Suprapubic skin (tissue), 3 donors: ENCODE measurements around the gene ERMN.

Source experiments
- EP300 ChIP-seq: sonication (generic); formaldehyde crosslinking; IDR thresholded peaks from one replicate; pipeline ENCODE4 v1.6.1; 2017; ENCODE audit warnings: antibody characterized with exemption
- POLR2A ChIP-seq, 2 donors: fragments of 450-650 bp; IDR thresholded peaks; one replicate each; pipeline ENCODE4 v1.6.1; 2017; ENCODE audit warnings: antibody characterized with exemption in 2 of 2, mild to moderate bottlenecking in 2 of 2, moderate library complexity in 2 of 2
- TF ChIP-seq, protein P1 (sequence below), 2 donors: fragments of 200-600 bp in 1 of 2; fragments of 450-650 bp in 1 of 2; sonication (generic) in 1 of 2; IDR thresholded peaks; one replicate each; pipeline ENCODE4 v1.5.1; 2016 to 2019; ENCODE audit warnings: antibody characterized with exemption in 2 of 2, mild to moderate bottlenecking in 1 of 2, moderate library complexity in 1 of 2

GRCh38 chr2:157315901-157316300 lies 9.7 kb downstream of the ERMN start:
- TF ChIP-seq, protein P1, sequence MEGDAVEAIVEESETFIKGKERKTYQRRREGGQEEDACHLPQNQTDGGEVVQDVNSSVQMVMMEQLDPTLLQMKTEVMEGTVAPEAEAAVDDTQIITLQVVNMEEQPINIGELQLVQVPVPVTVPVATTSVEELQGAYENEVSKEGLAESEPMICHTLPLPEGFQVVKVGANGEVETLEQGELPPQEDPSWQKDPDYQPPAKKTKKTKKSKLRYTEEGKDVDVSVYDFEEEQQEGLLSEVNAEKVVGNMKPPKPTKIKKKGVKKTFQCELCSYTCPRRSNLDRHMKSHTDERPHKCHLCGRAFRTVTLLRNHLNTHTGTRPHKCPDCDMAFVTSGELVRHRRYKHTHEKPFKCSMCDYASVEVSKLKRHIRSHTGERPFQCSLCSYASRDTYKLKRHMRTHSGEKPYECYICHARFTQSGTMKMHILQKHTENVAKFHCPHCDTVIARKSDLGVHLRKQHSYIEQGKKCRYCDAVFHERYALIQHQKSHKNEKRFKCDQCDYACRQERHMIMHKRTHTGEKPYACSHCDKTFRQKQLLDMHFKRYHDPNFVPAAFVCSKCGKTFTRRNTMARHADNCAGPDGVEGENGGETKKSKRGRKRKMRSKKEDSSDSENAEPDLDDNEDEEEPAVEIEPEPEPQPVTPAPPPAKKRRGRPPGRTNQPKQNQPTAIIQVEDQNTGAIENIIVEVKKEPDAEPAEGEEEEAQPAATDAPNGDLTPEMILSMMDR (IDR thresholded peaks at IDR 0.05), result no peak
- TF ChIP-seq POLR2A (IDR thresholded peaks at IDR 0.05) (no peak), EP300 (no peak)
